ENCODE results near the gene ANKRD34A.

The ANKRD34A gene

DNA sequence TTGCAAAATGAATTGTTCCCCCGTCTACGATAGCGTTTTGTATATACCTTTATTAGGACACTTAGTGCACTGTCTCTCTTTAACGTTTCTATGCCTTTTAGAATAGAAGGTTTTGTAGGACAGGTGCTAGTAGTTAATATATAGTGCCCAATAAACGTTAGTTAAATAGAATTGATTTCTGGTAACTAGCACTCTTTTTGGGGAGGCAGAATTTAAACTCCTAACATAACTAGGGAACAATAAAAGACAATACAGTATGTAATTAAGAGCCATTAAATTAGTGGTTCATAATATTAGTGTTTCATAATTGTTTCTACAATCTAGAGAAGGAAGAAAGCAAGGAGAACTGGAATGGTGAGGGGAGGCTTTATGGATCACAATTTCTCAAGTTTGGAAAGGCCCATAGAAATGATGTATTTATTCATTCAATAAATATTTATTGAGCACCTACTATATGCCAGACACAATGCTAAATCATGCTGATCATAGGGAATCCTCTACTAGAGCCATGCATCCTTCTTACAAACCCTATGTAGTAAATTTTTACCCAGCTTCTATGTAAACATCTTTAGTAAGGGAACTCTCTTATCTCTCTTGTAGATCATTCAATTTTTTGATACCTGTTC, 857 bp upstream of the ANKRD34A start:
- no peak for DNase-seq

GRCh38 chr1:145963265-145964019, 933 bp downstream of the ANKRD34A start:
- no peak for DNase-seq

- DNase-seq = no peak
These were observed 1.9 kb downstream of the ANKRD34A start for GRCh38 chr1:145962157-145963102.

DNA sequence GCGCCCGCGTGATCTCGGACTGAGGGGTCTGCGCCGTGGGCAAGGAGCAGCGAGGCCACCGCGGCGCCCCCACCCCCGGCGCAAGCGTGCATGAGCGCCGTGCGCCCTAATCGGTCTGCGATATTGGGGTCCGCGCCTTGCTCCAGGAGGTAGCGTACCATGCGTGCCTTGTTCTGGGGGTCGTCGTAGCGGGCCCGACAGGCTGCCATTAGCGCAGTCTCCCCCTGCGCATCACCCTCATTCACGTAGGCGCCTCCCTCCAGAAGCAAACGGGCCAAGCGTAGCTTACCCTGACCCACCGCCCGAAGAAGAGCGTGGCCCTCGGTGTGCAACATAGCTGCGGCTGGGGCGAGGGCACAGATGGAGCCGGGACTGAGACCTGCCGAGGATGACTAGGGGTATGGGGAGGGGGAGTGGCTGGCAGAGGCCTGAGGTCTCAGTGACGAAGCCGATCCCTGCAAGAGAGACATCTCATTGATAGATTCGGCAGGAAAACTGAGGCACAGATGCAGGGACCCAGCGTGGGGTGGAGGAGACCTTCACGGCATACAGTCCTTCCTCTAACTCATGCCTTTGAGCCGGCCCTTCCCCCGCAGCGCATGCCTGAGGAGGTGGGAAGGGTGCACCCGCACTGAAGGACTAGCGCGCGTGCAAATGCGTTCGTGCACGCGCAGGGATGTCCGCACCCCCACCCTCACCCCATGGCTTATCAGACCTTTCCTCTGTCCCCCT, 2.8 kb downstream of the ANKRD34A start:
- DNase-seq = no peak

DNA sequence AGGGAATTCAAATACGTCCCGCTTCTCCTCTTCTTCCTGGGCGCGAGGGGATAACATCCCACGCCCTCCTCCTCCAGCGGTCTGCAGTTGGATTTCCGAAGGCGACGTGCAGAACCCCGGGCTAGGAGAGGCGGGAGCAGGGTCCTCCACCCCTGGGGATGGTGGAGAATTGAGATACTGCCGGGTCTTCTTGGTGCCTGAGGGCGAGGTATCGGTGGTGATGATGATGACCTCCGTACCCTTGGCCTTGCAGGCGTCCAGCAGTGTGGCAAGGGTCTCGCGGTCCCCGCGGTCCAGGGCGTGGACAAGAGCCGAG, 3.3 kb downstream of the ANKRD34A start:
- DNase-seq = no peak

DNA sequence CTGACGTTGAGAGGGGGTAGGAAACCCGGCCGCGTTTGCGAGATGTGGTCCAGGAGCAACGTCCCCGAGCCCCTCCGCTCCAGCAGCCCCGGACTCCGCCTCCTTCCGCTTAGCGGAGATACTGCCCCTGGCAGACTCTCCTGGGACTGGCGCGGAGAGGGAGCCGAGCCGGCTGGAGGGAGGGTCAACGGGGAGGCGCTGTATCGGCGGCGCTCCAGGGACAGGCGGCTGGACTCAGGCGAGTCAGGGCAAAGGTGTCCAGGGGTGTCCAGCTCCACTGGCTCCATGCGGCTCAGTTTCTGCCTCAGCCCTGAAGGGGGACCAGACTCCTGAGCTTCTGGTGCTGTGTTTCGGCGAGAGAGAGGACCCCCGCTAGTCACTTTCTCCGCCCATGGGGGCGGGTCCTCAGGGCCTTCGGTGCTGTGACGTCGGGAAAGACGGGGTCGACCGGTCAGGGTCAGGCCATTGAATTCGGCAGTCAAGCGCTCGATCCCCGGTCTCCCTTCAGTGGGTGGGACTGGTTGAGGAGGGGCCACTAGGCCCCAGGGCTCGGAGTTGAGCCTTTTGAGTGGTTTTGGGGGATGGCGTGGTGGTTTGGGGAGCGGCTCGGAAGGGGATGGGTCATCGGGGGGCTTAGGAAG, 3.8 kb downstream of the ANKRD34A start:
- DNase-seq = peak; percentile 55

DNA sequence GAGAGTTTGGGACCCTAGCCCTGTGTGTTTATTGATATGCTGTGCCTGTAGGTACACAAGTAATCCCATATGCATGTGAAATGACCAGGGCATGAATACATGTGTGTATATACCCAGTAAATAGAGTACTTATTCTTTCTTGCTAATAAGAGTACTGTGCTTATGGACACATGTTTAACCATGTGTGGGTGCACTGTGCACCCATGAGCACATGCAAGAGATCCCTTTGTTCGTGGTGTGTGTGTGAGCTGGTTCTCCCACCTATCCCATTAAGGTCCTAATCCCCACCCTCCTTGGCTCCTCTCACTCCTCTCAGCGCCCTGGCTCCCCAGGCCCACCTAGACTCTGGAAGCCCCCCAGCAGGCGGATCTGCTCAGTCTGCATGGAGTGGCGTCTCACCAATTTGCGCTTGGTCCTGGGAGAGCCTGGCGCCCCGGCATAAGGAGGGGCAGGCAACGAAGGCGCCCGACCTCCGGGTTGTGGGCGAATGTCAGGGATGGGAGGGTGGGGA, 4.4 kb downstream of the ANKRD34A start:
- DNase-seq = no peak

GRCh38 chr1:145959333-145959732, 5.0 kb downstream of the ANKRD34A start:
- DNase-seq = no peak

- DNase-seq = no peak
These were observed 5.6 kb downstream of the ANKRD34A start for GRCh38 chr1:145958734-145959133.

GRCh38 chr1:145957443-145958319, 6.7 kb downstream of the ANKRD34A start, which contains the start of gene LIX1L:
Gene LIX1L, minus strand, starts transcription at chr1:145958017. Its CDS starts 90 bp downstream, at chr1:145957927.
- peak; percentile 88 for DNase-seq

DNA sequence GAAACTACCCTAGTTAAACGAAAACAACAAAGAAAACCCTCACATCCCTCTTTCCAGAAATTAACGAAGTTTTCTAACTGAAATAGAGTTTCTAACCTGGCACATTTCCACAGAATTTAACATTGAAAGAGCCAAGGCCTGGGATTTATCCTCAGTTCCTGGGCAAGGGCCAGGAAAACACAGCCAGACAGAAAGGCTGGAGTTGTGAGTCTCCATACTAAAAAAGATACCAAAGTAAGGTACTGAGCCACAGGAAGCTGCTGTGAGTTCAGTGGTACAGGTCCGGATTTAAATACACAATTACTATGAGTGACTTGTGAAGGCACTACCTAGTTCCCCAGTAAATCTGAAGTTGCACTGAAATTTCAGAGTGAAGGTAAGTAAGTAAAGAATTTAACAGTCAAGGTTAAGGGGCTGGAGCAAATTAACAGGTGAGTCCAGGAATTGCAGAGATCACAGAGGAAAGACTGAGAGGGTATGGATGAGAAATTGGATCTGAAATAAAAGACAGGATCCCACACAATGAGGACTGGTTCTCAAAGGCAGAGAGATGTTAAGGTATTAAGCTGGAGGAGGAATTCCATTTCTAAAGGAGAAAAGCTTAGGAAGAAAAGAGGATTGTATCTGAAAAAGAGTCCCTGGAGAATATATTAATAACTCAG, 7.5 kb downstream of the ANKRD34A start:
- DNase-seq = no peak

DNA sequence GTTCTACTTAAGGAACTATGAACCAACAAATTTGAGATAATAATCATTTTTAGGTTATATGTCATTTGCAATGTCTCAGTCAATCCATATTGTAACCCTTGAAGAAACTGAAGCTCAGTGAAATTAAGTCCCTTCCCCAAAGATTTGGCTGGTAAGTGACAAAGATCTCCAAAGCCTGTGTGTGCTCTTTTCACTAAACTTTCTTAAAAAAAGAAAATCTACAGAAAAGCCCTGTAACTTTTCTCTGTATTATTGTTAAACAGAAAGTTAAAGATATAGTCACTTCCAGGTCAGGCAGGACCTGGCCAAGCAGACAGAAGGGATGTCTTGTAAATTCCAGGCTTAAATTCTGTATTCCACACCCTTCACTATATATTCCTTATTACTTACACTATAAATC, 8.0 kb downstream of the ANKRD34A start:
- no peak for DNase-seq

DNA sequence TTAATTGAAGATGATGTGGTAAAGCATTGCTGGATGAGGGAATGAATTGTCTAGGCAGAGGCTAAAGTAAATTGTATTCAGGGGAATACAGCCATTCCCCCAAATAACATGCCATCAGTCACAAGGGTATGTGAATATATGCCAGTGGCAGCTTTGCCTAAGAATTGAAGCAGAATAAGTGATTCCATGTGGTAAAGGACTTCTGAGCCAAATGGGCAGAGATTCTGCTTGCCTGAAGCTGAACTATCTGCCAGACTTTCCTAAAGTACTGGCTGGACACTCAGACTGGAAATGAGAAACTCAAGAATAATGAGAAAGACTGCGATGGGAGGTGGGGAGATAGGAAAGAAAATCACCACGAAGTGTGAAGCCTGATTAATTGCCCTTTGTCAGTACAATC, 8.9 kb downstream of the ANKRD34A start:
- DNase-seq = no peak

GRCh38 chr1:145953861-145954260, 10.5 kb downstream of the ANKRD34A start:
- no peak for DNase-seq

DNA sequence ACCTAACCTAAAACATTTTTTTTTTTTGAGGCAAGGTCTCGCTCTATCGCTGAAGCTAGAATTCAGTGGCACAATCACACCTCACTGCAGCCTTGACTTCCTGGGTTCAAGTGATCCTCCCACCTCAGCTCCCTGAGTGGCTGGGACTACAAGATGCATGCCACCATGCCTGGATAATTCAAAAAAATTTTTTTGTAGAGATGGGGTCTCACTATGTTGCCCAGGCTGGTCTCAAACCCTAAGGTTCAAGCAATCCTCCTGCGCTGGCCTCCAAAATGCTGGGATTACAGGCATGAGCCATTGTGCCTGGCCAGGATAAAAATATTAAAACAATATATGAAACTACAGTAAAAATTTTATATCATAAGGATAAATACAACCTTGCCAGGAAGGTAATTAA, 11.5 kb downstream of the ANKRD34A start:
- no peak for DNase-seq

GRCh38 chr1:145951526-145951925, 12.8 kb downstream of the ANKRD34A start:
- DNase-seq = no peak

- DNase-seq = no peak
These were observed 15.2 kb downstream of the ANKRD34A start for GRCh38 chr1:145949219-145949618.

GRCh38 chr1:145947551-145947950, 16.8 kb downstream of the ANKRD34A start:
- DNase-seq = no peak

GRCh38 chr1:145946477-145946986, 17.8 kb downstream of the ANKRD34A start:
- no peak for DNase-seq

DNA sequence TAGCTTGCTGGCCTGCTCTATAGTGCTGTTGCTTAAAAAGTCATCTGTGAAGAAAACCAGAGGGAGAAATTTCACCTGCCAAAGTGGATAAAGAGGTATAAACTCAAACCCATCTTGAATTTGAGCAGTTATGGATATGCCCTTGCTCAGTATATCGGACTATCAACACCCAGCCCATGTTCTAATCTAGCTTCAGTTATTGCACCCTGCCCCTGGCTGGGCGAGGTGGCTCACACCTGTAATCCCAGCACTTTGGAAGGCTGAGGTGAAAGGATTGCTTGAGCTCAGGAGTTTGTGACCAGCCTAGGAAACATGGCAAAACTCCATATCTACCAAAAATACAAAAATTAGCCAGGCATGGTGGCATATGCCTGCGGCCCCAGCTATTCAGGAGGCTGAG, 19.8 kb downstream of the ANKRD34A start:
- no peak for DNase-seq

Measured in DMS79 (cell line).